Adipose tissue (tissue), 3 donors: ENCODE data around the gene KLC4. TPM values are rescaled to one million over a fixed set of nuclear protein-coding genes. Genes with fewer than 3 reads are reported as not detected.
"Not testable (repeated sequence)": the region's sequence is repeated elsewhere in the genome, so short reads cannot be mapped to it uniquely, and the experiment has no call there.

Experiments
- H3K27ac ChIP-seq: one replicate; pipeline ENCODE4 v1.5.1; 2013; ENCODE audit warnings: low read depth, low read length
- WGBS, 3 donors: extraction: QIAGEN DNeasy Blood & Tissue Kit; methylation state at CpG; one replicate each; pipeline ENCODE4 v1.1.7; 2013; 5-methylcytosine and 5-hydroxymethylcytosine counted together
- polyA plus RNA-seq, 3 donors: library from polyadenylated mRNA; stranded (reverse); fragments of 200-250 nt; gene quantifications; one replicate each; pipeline ENCODE4 v1.2.3, GENCODE V29; 2013
- donor health status: healthy with polysubstance abuse.
- donor health status: Bipolar disorder and iron deficiency.
- donor health status: healthy.

The KLC4 gene
- polyA plus RNA-seq, 3 donors = 15.1 to 25.6 (median 17.8) TPM

DNA sequence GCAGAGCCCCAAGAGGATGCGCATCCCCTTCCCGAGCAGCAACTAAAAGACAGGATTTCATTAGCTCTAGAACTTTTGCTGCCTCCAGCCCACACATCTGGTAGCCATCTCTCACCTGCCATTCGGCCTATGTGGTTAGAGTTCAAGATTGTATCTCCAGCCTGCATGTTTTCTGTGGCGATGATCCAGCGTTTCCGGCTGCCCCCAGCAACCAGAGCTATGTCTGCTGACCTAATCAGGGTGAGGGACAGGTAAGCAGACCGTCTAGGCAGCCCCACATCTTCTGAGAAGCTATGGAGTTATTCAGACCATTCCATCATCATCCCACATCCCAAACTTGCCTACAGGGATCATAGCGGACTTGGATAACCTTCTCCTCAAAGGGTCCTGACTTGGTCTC lies 3.5 kb upstream of the KLC4 start:
- WGBS, 3 donors = 77 to 89% (median 86%) methylated on average over 8 of the region's 8 CpGs
- H3K27ac ChIP-seq = no peak overlapping the region

DNA sequence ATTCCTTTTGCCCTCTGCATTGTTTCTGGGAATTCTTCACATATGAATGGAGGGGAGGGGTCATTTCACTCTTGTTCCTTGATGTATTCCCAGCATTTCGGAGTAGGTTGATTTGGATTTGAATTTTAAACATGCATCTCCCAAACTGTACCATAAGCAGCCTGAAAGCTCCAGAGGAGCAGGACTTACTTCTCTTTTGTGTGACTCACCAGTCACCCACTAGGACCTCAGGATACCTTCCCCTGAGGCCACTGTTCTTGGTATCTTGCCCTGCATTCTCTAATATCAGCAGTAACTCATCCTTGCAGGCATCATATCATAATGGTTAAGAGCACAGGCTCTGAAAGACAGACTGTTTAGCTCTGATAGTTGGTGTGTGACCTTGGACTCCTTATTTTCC lies 900 bp upstream of the KLC4 start:
- H3K27ac ChIP-seq = no peak overlapping the region
- WGBS, 3 donors = 52 to 77% (median 76%) methylated on average over 1 of the region's 1 CpG

DNA sequence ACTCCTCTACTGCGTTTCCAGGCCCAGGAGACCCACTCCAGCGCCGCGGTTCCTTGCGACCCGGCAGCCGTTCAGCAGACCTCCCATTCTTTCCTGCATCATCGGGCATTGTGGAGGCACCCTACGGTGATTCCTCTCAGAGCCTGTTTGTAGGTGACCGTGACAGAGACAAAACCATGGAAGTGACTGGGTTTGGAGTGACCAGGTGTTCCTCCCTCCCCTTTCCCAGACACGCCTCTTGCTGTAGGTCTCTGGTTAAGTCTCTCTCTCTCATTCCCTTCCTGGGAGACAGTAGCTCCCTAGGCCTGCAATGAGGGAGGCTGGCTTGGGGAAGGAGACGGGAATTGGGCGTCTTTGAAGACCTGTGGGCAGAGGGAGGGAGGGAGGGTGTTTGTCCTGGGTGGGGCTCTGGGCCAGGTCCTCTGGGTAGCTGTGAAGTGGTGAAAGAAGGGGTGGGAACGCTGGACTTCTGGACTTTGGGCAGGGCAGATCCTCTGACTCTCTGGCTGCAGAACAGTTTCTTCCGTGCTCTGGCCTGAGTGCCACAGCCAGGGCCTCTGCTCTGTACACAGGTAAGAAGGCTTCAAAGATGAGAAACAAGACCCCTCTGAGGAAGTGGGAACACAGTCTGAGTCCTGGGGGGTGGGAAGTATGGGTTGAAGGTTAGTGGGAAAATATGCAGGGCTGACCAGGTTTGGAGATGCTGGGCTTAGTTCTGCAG lies 763 bp downstream of the KLC4 start:
- 6 to 15% (median 11%) methylated on average over 15 of the region's 15 CpGs for WGBS, 3 donors
- no peak overlapping the region for H3K27ac ChIP-seq

DNA sequence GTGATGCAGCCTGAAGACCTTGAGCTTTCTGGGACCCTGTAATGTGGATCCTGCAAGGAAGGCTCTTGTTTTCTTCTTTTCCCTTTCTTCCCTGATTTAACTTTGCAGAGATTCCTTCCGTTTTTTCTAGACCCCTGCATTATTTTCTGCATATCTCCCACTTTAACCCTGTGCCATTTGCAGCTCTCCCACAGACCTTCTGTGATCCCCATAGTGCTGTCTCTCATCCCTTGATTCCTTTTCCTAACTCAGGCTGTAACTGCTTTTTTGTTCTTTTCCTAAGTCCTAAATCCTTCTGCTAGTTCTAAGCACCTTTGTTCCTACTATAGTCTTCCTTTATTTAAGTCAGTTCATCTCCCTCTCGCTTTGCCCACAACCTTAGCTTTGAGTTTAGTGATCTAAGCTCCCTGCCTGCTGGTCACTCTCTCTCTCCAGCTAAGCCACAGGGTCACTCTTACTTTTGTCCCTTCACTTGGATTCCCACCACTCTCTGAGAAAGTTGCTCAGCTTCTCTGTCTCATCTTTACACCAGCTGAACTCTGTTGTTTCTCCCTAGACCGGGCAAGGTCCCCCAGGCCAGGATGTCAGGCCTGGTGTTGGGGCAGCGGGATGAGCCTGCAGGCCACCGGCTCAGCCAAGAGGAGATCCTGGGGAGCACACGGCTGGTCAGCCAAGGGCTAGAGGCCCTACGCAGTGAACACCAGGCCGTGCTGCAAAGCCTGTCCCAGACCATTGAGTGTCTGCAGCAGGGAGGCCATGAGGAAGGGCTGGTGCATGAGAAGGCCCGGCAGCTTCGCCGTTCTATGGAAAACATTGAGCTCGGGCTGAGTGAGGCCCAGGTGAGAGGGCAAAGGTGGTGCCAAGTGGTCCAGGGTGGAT lies 1.6 kb downstream of the KLC4 start:
- no peak overlapping the region for H3K27ac ChIP-seq
- 65 to 90% (median 81%) methylated on average over 12 of the region's 12 CpGs for WGBS, 3 donors

DNA sequence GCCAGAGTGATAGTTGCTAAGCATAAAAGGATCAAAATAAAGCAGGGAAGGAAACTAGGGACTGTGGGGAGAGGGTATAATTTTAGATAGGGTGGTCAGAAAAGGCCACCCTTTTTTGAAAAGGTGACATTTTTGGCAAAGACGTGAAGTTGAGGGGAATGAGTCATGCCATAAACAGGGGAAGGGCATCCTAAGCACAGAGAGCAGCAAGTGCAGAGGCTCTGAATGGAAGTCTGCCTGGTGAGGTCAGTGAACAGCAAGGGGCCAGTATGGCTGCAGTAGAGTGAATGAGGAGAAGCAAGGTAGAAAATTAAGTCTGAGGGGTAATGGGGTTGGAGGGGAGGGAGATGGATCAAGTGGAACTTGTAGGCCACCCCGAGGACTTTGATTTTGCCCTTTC lies 2.4 kb downstream of the KLC4 start:
- no peak overlapping the region for H3K27ac ChIP-seq
- 77 to 86% (median 84%) methylated on average over 2 of the region's 2 CpGs for WGBS, 3 donors

DNA sequence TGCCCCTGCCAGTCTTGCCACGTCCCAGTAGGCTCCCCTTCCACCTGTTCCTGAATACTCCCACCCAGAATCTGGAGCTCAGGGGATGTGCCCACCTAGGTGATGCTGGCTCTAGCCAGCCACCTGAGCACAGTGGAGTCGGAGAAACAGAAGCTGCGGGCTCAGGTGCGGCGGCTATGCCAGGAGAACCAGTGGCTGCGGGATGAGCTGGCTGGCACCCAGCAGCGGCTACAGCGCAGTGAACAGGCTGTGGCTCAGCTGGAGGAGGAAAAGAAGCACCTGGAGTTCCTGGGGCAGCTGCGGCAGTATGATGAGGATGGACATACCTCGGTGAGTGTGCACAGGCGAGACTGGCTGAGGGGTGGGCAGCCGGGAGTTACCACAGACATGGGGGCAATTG lies 3.4 kb downstream of the KLC4 start:
- WGBS, 3 donors = 92 to 95% (median 93%) methylated on average over 12 of the region's 12 CpGs

DNA sequence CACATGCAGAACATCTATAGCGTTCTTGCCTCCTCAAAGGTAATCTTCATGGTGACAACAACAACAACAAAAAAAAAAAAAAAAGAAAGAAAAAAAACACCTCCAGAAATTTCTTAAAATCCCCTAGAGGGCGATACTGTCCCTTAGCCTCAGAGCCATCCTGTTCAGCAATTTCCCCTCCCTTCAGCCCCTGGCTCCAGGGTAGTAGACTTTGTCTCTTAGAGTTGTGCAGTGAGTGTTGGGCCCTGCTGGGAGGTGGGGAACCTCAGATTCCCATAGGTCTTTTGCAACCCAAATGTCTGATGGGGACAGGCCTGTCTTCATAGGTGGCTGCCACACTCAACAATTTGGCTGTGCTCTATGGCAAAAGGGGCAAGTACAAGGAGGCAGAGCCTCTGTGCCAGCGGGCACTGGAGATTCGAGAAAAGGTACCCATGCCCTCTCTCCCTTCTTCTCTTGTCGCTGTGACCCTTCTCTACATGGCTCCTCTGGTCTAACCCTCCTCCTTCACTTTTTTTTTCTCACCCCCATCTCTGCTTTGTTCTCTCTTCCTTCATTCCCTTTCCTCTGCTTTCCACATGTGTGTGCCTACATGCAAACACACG lies 10.7 kb downstream of the KLC4 start:
- H3K27ac ChIP-seq = no peak overlapping the region
- 56 to 70% (median 67%) methylated on average over 6 of the region's 6 CpGs for WGBS, 3 donors

More for the DNA sequence above, 3.4 kb downstream of the KLC4 start:
- no peak overlapping the region for H3K27ac ChIP-seq

DNA sequence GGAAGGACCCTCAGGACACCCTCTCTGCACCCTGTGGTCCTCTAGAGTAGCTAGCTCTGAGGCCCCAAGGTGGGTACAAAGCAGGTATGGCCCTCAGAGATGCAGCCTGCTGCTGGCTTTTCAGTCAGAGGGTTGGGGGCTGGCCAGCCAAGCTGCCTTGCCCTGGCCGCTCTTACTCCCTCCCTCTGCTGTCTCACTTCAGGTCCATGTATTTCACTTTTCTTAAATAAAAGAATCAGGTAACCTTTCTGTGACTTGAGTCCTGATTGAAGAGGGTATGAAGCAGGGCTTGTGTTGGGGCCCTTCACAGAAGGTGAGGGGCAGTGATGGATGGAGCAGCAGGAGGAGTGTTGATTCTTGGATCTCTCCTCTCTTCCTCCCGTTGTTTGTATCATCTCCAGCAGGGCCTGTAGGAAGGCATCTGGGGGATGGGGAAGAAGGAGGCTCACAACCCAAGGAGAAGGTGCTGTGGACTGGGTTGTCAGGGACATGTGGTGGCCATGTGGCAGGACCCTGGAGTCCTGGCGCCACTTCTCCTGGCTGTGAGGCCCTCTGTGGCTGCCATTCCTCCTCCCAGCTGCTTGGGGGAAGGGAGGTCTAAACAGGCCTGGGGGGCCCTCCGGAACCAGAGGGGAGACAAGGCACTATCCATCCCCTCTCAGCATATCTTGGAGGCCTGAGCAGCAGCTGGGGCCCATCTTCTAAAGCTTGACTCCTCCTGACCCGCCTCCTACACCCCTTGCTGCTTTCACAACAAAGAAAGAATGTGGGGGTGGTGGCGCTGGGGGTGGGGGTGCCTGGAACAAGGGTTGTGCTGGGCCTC lies 15.6 kb downstream of the KLC4 start:
- no peak overlapping the region for H3K27ac ChIP-seq
- 56 to 73% (median 57%) methylated on average over 6 of the region's 6 CpGs for WGBS, 3 donors

DNA sequence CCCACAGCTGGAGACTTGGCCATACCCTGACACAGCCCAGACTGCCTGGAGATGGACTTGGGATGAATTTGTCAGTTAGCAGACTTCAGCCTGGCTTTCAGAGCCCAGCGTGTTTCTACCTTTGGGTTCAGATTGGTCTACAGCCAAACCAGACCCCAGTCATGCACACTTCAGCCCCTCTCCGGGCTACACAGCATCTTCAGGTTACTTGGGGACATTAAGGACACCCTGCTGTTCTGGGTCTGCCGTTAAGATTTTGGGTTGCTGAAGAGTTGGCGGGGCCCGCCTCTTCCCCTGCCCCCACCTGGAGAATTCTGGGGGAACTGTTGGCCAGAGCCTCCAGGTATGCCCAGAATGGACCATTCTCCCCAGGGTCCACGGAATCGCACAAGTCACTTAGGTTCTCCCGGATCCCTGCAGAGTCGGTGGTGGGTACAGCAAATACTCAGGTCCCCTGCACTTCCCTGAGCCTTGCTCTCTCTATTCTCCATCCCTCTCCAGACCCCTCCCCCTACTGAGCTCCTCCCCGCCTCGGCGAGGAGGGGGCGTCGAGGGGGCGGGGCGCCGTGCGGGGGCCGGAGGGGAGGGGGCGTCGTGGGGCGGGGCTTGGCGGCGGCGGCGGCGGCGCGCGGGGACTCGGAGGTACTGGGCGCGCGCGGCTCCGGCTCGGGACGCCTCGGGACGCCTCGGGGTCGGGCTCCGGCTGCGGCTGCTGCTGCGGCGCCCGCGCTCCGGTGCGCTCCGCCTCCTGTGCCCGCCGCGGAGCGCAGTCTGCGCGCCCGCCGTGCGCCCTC lies 16.4 kb downstream of the KLC4 start, which contains the start of gene PTK7:
Gene PTK7 (plus strand): TSS at position 645 of the 794 bp plus-strand sequence. CDS start 175 bp downstream, outside the sequence.
- WGBS, 3 donors = 3 to 7% (median 6%) methylated on average over 32 to 60 of the region's 60 CpGs
- no peak within 1 kb of the TSS for H3K27ac ChIP-seq

DNA sequence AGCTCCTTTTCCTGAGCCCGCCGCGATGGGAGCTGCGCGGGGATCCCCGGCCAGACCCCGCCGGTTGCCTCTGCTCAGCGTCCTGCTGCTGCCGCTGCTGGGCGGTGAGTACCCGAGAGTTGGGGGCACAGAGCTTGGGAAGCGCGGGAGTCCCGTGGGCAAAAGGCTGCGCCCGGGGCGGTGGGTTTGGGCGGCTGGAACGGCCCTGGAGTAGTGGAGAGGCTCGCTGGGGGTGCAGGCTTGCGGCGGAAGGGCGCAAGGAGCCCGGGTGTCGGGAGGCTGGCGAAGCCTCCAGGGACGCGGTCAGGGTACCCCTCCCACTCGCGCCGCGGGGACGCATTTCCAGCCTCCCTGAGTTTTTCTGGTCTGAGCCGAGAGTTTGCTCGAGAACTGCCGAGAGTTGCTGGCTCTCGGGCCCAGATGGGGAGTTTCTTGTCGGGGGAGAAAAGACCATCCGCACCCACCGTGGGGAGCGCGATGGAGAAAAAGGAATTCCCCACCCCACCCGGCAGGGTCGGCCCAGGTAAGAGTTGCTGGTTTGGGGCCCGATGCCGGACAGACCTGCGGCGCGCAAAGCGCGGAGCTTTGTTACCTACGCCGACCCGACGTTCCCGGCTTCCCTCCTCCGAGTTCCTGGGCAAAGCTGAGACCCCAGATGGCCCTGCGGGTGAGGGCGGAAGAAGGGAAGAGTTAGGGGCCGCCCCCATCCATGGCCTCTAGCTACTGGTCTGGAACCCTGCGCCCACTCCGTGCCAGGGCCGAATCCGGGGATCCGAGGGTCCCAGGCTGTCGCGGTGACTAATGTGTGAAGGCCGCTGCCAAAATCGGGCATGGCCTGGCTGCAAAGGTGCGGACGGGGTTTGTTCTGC lies 17.3 kb downstream of the KLC4 start:
- H3K27ac ChIP-seq = no peak overlapping the region
- WGBS, 3 donors = 1% methylated on average over 68 to 72 of the region's 72 CpGs

DNA sequence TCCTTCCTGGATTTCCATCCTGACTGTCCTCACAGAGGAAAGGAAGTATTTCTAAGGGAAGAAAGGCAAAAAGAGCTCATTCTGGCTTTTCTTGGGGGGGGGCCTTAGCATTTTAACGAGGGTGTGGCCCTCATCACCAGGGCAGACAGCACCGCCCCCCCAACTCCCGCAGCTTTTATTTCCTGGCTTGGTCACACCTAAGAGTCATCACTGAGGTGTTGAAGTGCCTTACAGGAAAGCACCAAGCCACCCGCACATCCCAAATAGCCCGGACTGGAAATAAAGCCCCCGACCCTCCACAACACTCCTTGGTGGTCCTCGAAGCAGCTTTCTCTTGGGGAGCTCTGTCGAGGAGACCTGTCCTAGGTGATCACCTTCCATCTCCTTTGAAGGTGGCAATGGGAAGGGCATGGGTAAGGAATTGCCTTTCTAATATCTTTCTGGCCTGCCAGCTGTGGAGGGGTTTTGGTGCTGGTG lies 17.9 kb downstream of the KLC4 start:
- 42 to 46% (median 46%) methylated on average over 8 of the region's 8 CpGs for WGBS, 3 donors

DNA sequence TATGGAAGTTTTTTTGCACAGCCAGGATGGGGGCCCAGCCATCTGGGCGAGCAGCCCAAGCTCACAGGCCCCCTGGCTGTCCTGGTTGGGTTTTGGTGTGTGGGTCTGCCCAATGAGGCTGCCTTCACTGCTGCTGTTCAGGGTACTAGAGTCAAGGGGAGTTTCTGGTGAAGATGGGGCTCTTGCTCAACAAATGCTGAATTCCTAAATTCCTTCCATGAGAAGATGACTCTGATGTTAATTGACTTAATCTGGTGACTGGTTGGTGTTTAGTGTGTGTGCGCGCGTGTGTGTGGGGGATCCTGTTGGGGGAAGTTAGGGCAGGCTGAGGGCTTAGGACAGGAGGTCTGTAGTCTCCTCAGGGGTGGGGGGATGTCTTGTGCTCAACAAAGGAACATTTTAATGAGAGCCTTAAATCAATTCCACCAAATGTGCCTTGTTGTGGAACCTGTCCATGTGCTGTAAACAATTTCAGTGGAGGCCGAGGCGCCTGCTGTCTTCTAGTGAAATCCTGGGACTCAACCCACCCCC lies 18.6 kb downstream of the KLC4 start:
- no peak overlapping the region for H3K27ac ChIP-seq
- 92 to 93% (median 93%) methylated on average over 6 of the region's 6 CpGs for WGBS, 3 donors

More for the DNA sequence above, 17.9 kb downstream of the KLC4 start:
- no peak overlapping the region for H3K27ac ChIP-seq

DNA sequence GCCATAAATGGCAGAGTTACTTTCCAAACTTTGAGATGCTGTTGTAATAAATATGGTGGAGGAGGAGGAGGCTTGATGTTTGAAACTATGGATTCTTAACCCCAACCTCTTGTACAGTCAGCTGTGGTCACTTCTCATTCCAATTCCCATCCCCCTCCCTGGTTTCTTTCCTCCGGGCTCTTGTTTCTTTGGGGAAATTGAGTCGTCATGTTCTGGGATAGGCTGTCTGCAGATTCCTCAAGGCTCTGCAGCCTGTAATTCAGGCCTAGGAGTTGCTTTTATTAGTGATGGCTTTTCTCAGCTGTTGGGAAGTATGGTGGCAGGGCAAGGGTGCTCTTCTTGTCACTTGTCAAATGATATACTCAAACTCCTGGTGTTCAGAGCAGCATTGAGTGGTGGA lies 19.3 kb downstream of the KLC4 start:
- WGBS, 3 donors = 84 to 95% (median 94%) methylated on average over 2 of the region's 2 CpGs
- H3K27ac ChIP-seq = no peak overlapping the region

DNA sequence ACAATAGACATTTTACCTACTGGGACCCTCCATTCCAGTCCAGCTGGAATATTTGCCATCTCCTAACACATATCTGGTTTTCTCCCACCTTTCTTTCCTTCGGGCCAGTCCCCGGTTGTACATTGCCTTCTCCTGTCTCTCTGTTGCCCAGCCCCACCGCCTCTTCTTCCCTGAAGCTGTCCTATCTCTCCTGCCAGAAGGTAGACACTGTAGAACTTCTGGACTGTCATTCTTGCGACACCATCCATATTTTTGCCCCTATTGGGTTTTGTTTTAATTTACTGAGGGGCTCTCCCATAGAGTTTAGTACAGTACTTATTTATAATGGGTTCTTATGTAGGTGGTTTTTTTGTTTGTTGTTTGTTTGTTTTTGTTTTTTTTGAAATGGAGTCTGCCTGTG lies 21.6 kb downstream of the KLC4 start:
- WGBS, 3 donors = 92 to 94% (median 94%) methylated on average over 4 of the region's 4 CpGs
- H3K27ac ChIP-seq = no peak overlapping the region

DNA sequence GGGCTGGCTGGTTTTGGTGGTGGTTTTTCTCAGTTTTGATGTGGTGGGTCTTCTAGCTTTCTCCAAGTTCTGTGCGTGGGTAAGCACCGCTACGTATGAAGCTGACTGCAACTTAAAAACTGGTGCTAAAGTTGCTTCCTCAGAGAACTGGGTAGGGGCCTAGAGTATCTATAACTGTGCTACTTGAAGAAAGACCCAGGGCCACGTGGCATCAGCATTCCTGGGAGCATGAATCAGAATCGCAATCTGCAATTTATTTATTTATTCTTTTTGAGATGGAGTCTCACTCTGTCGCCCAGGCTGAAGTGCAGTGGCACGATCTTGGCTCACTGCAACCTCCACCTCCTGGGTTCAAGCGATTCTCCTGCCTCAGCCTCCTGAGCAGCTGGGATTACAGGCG lies 22.5 kb downstream of the KLC4 start:
- H3K27ac ChIP-seq = not testable (repeated sequence)
- WGBS, 3 donors = 90 to 93% (median 90%) methylated on average over 9 of the region's 9 CpGs
